ENCODE measurements around the gene TMEM72. TPM values are rescaled to one million over a fixed set of nuclear protein-coding genes. Genes with fewer than 3 reads are reported as not detected.

TMEM72 gene
- total RNA-seq, 1 donor from 2014 or later: not detected

GRCh38 chr10:44965651-44966097 lies 54.5 kb downstream of the TMEM72 start:
- Histone ChIP-seq H3K27me3 (no peaks in the 10 kb centered on the region), H3K9me3 (no peaks in the 10 kb centered on the region), H3K27ac (peak overlapping the region; percentile 13), H3K4me3 (no peak overlapping the region), H3K4me1 (peaks cover 51% of the 10 kb centered on the region), H3K36me3 (no peaks in the 10 kb centered on the region)
- TF ChIP-seq POLR2A (IDR thresholded peaks at IDR 0.05): no peak
- TF ChIP-seq CTCF (IDR thresholded peaks at IDR 0.05): no peak
- no peak for TF ChIP-seq POLR2AphosphoS5 (IDR thresholded peaks at IDR 0.05; ENCODE audit: insufficient read depth in 1 of 2, low read depth in 1 of 2)
- intact Hi-C loops (cut with DNase I): no loop called here
- no peak for DNase-seq (ENCODE audit: extremely low spot score in 2 of 2)

GRCh38 chr10:44966129-44966815 lies 55.1 kb downstream of the TMEM72 start:
- peak overlapping the region; percentile 32 for H3K27ac ChIP-seq
- no peaks in the 10 kb centered on the region for H3K36me3 ChIP-seq
- H3K4me1 ChIP-seq: peaks cover 50% of the 10 kb centered on the region
- TF ChIP-seq POLR2AphosphoS5 (IDR thresholded peaks at IDR 0.05; ENCODE audit: insufficient read depth in 1 of 2, low read depth in 1 of 2) (no peak), POLR2A (IDR thresholded peaks at IDR 0.05) (no peak), CTCF (IDR thresholded peaks at IDR 0.05) (no peak)
- intact Hi-C loops (cut with DNase I): no loop called here
- no peaks in the 10 kb centered on the region for H3K27me3 ChIP-seq
- no peak for DNase-seq (ENCODE audit: extremely low spot score in 2 of 2)
- H3K4me3 ChIP-seq: no peak overlapping the region
- H3K9me3 ChIP-seq: no peaks in the 10 kb centered on the region

GRCh38 chr10:44966816-44967509 lies 55.8 kb downstream of the TMEM72 start:
- H3K36me3 ChIP-seq: no peaks in the 10 kb centered on the region
- peaks cover 50% of the 10 kb centered on the region for H3K4me1 ChIP-seq
- H3K4me3 ChIP-seq: no peak overlapping the region
- H3K9me3 ChIP-seq: no peaks in the 10 kb centered on the region
- TF ChIP-seq POLR2A (IDR thresholded peaks at IDR 0.05): no peak
- TF ChIP-seq POLR2AphosphoS5 (IDR thresholded peaks at IDR 0.05; ENCODE audit: insufficient read depth in 1 of 2, low read depth in 1 of 2): no peak
- TF ChIP-seq CTCF (IDR thresholded peaks at IDR 0.05): no peak
- no peaks in the 10 kb centered on the region for H3K27me3 ChIP-seq
- intact Hi-C loops (cut with DNase I): no loop called here
- H3K27ac ChIP-seq: peak overlapping the region; percentile 32
- DNase-seq (ENCODE audit: extremely low spot score in 2 of 2): no peak

GRCh38 chr10:44967616-44968015 lies 56.5 kb downstream of the TMEM72 start:
- H3K4me1 ChIP-seq: peaks cover 50% of the 10 kb centered on the region
- TF ChIP-seq CTCF (IDR thresholded peaks at IDR 0.05) (no peak), POLR2AphosphoS5 (IDR thresholded peaks at IDR 0.05; ENCODE audit: insufficient read depth in 1 of 2, low read depth in 1 of 2) (no peak), POLR2A (IDR thresholded peaks at IDR 0.05) (no peak)
- H3K27me3 ChIP-seq: no peaks in the 10 kb centered on the region
- intact Hi-C loops (cut with DNase I): no loop called here
- peak overlapping the region; percentile 50 for H3K27ac ChIP-seq
- no peaks in the 10 kb centered on the region for H3K9me3 ChIP-seq
- no peak overlapping the region for H3K4me3 ChIP-seq
- no peak for DNase-seq (ENCODE audit: extremely low spot score in 2 of 2)
- H3K36me3 ChIP-seq: peaks cover 0 to 4% of the 10 kb centered on the region in 2 donors

- intact Hi-C loops (cut with DNase I): no loop called here
- no peak for DNase-seq (ENCODE audit: extremely low spot score in 2 of 2)
- Histone ChIP-seq H3K4me1 (peaks cover 50% of the 10 kb centered on the region), H3K27me3 (no peaks in the 10 kb centered on the region), H3K36me3 (peaks cover 0 to 4% of the 10 kb centered on the region in 2 donors), H3K9me3 (no peaks in the 10 kb centered on the region), H3K4me3 (no peak overlapping the region), H3K27ac (peak overlapping the region; percentile 50)
- TF ChIP-seq POLR2AphosphoS5 (IDR thresholded peaks at IDR 0.05; ENCODE audit: insufficient read depth in 1 of 2, low read depth in 1 of 2) (peak in 1 of 2 donors; percentile 19), POLR2A (IDR thresholded peaks at IDR 0.05) (no peak)
Observed at GRCh38 chr10:44968091-44968490, 57.0 kb downstream of the TMEM72 start.

Measured in vagina (tissue), 2 donors.